ENCODE data around the gene FAM171A1.

FAM171A1 gene

GRCh38 chr10:15322356-15322755 is 48.7 kb downstream of the FAM171A1 start:
- Mint-ChIP-seq H3K9me3 (ENCODE audit: low read depth) (peaks cover 3% of the 10 kb centered on the region), H3K4me3 (no peak overlapping the region), H3K27me3 (peaks cover 3% of the 10 kb centered on the region), H3K27ac (no peak overlapping the region), H3K4me1 (ENCODE audit: low read depth) (peaks cover 1% of the 10 kb centered on the region), H3K36me3 (peaks cover 3% of the 10 kb centered on the region)

- H3K36me3 Mint-ChIP-seq = peaks cover 3% of the 10 kb centered on the region
- H3K4me3 Mint-ChIP-seq = no peak overlapping the region
- peaks cover 1% of the 10 kb centered on the region for H3K4me1 Mint-ChIP-seq (ENCODE audit: low read depth)
- peaks cover 3% of the 10 kb centered on the region for H3K27me3 Mint-ChIP-seq
- H3K27ac Mint-ChIP-seq = no peak overlapping the region
- H3K9me3 Mint-ChIP-seq (ENCODE audit: low read depth) = peaks cover 3% of the 10 kb centered on the region
Observed at GRCh38 chr10:15321431-15322341, 49.4 kb downstream of the FAM171A1 start.

- Mint-ChIP-seq H3K27me3 (peaks cover 3% of the 10 kb centered on the region), H3K4me1 (ENCODE audit: low read depth) (no peaks in the 10 kb centered on the region), H3K4me3 (no peak overlapping the region), H3K9me3 (ENCODE audit: low read depth) (peaks cover 3% of the 10 kb centered on the region), H3K27ac (no peak overlapping the region), H3K36me3 (peaks cover 3% of the 10 kb centered on the region)
Observed at GRCh38 chr10:15320522-15321203, 50.4 kb downstream of the FAM171A1 start.

- H3K27me3 Mint-ChIP-seq = peaks cover 3% of the 10 kb centered on the region
- peaks cover 3% of the 10 kb centered on the region for H3K9me3 Mint-ChIP-seq (ENCODE audit: low read depth)
- H3K27ac Mint-ChIP-seq = no peak overlapping the region
- peaks cover 3% of the 10 kb centered on the region for H3K36me3 Mint-ChIP-seq
- no peaks in the 10 kb centered on the region for H3K4me1 Mint-ChIP-seq (ENCODE audit: low read depth)
- H3K4me3 Mint-ChIP-seq = no peak overlapping the region
Observed at GRCh38 chr10:15320118-15320517, 51.0 kb downstream of the FAM171A1 start.

GRCh38 chr10:15316871-15317464 is 54.1 kb downstream of the FAM171A1 start:
- Mint-ChIP-seq H3K4me1 (ENCODE audit: low read depth) (peaks cover 5% of the 10 kb centered on the region), H3K27me3 (no peaks in the 10 kb centered on the region), H3K9me3 (ENCODE audit: low read depth) (peaks cover 3% of the 10 kb centered on the region), H3K4me3 (no peak overlapping the region), H3K36me3 (peaks cover 3% of the 10 kb centered on the region), H3K27ac (no peak overlapping the region)

GRCh38 chr10:15316145-15316544 is 54.9 kb downstream of the FAM171A1 start:
- H3K4me3 Mint-ChIP-seq = no peak overlapping the region
- peaks cover 5% of the 10 kb centered on the region for H3K4me1 Mint-ChIP-seq (ENCODE audit: low read depth)
- H3K36me3 Mint-ChIP-seq = peaks cover 3% of the 10 kb centered on the region
- peaks cover 3% of the 10 kb centered on the region for H3K9me3 Mint-ChIP-seq (ENCODE audit: low read depth)
- H3K27me3 Mint-ChIP-seq = no peaks in the 10 kb centered on the region
- no peak overlapping the region for H3K27ac Mint-ChIP-seq

GRCh38 chr10:15315286-15315685 is 55.8 kb downstream of the FAM171A1 start:
- Mint-ChIP-seq H3K36me3 (peaks cover 3% of the 10 kb centered on the region), H3K27me3 (no peaks in the 10 kb centered on the region), H3K27ac (no peak overlapping the region), H3K4me3 (no peak overlapping the region), H3K4me1 (ENCODE audit: low read depth) (peaks cover 5% of the 10 kb centered on the region), H3K9me3 (ENCODE audit: low read depth) (peaks cover 3% of the 10 kb centered on the region)

- H3K4me3 Mint-ChIP-seq = no peak overlapping the region
- H3K27me3 Mint-ChIP-seq = no peaks in the 10 kb centered on the region
- H3K4me1 Mint-ChIP-seq (ENCODE audit: low read depth) = peaks cover 5% of the 10 kb centered on the region
- H3K27ac Mint-ChIP-seq = no peak overlapping the region
- H3K36me3 Mint-ChIP-seq = no peaks in the 10 kb centered on the region
- no peaks in the 10 kb centered on the region for H3K9me3 Mint-ChIP-seq (ENCODE audit: low read depth)
Observed at GRCh38 chr10:15314482-15315045, 56.5 kb downstream of the FAM171A1 start.

GRCh38 chr10:15313843-15314242 is 57.2 kb downstream of the FAM171A1 start:
- H3K36me3 Mint-ChIP-seq = no peaks in the 10 kb centered on the region
- peaks cover 5% of the 10 kb centered on the region for H3K4me1 Mint-ChIP-seq (ENCODE audit: low read depth)
- H3K9me3 Mint-ChIP-seq (ENCODE audit: low read depth) = no peaks in the 10 kb centered on the region
- no peaks in the 10 kb centered on the region for H3K27me3 Mint-ChIP-seq
- H3K27ac Mint-ChIP-seq = no peak overlapping the region
- H3K4me3 Mint-ChIP-seq = no peak overlapping the region

- no peak overlapping the region for H3K27ac Mint-ChIP-seq
Observed at GRCh38 chr10:15313047-15313446, 58.0 kb downstream of the FAM171A1 start.

GRCh38 chr10:15311569-15312280 is 59.4 kb downstream of the FAM171A1 start:
- Mint-ChIP-seq H3K36me3 (peaks cover 2% of the 10 kb centered on the region), H3K9me3 (ENCODE audit: low read depth) (no peaks in the 10 kb centered on the region), H3K27ac (no peak overlapping the region), H3K4me1 (ENCODE audit: low read depth) (peaks cover 5% of the 10 kb centered on the region), H3K4me3 (no peak overlapping the region), H3K27me3 (no peaks in the 10 kb centered on the region)

More at GRCh38 chr10:15313047-15313446, 58.0 kb downstream of the FAM171A1 start:
- peaks cover under 1% of the 10 kb centered on the region for H3K36me3 Mint-ChIP-seq
- no peak overlapping the region for H3K4me3 Mint-ChIP-seq
- H3K9me3 Mint-ChIP-seq (ENCODE audit: low read depth) = no peaks in the 10 kb centered on the region
- peaks cover 5% of the 10 kb centered on the region for H3K4me1 Mint-ChIP-seq (ENCODE audit: low read depth)
- no peaks in the 10 kb centered on the region for H3K27me3 Mint-ChIP-seq

GRCh38 chr10:15310776-15311568 is 60.1 kb downstream of the FAM171A1 start:
- Mint-ChIP-seq H3K27me3 (no peaks in the 10 kb centered on the region), H3K4me3 (no peak overlapping the region), H3K4me1 (ENCODE audit: low read depth) (peaks cover 5% of the 10 kb centered on the region), H3K36me3 (peaks cover 2% of the 10 kb centered on the region), H3K27ac (no peak overlapping the region), H3K9me3 (ENCODE audit: low read depth) (no peaks in the 10 kb centered on the region)

GRCh38 chr10:15309221-15309620 is 61.9 kb downstream of the FAM171A1 start:
- peaks cover 2% of the 10 kb centered on the region for H3K36me3 Mint-ChIP-seq
- H3K4me1 Mint-ChIP-seq (ENCODE audit: low read depth) = peaks cover 5% of the 10 kb centered on the region
- H3K27me3 Mint-ChIP-seq = no peaks in the 10 kb centered on the region
- no peak overlapping the region for H3K4me3 Mint-ChIP-seq
- no peak overlapping the region for H3K27ac Mint-ChIP-seq
- no peaks in the 10 kb centered on the region for H3K9me3 Mint-ChIP-seq (ENCODE audit: low read depth)

All from activated naive CD8-positive, alpha-beta T cell (primary cell).